Thymus (tissue), 11 donors: ENCODE data around the gene PLXNB3. TPM values are rescaled to one million over a fixed set of nuclear protein-coding genes. Genes with fewer than 3 reads are reported as not detected.

ENCODE experiments used
- DNase-seq, 9 donors: peaks; one replicate each; pipeline ENCODE4 v3.0.0-alpha.2; 2013; ENCODE audit warnings: low spot score in 9 of 9, low read depth in 6 of 9, missing footprints in 1 of 9
- H3K27ac ChIP-seq, 2 donors: one replicate each; pipeline ENCODE4 v1.5.1; 2013; ENCODE audit warnings: control low read depth in 1 of 2, low read depth in 1 of 2, low read length in 1 of 2, mild to moderate bottlenecking in 1 of 2, moderate library complexity in 1 of 2
- H3K27me3 ChIP-seq, 2 donors: one replicate each; pipeline ENCODE4 v1.5.1; 2013; ENCODE audit warnings: low read length in 1 of 2; ENCODE audit not compliant: control insufficient read depth in 2 of 2, insufficient read depth in 1 of 2
- H3K36me3 ChIP-seq, 2 donors: one replicate each; pipeline ENCODE4 v1.5.1; 2013; ENCODE audit warnings: low read length in 1 of 2, mild to moderate bottlenecking in 1 of 2, moderate library complexity in 1 of 2; ENCODE audit not compliant: control insufficient read depth in 2 of 2, insufficient read depth in 2 of 2
- H3K4me1 ChIP-seq, 2 donors: one replicate each; pipeline ENCODE4 v1.5.1; 2013; ENCODE audit warnings: low read length in 2 of 2; ENCODE audit not compliant: control insufficient read depth in 2 of 2, insufficient read depth in 2 of 2
- H3K4me3 ChIP-seq, 2 donors: one replicate each; pipeline ENCODE4 v1.5.1; 2013; ENCODE audit warnings: low read length in 2 of 2, control low read depth in 1 of 2, mild to moderate bottlenecking in 1 of 2
- H3K9me3 ChIP-seq, 2 donors: one replicate each; pipeline ENCODE4 v1.5.1; 2013; ENCODE audit warnings: low read length in 1 of 2, mild to moderate bottlenecking in 1 of 2; ENCODE audit not compliant: control insufficient read depth in 2 of 2, insufficient read depth in 1 of 2
- WGBS: extraction: QIAGEN DNeasy Blood & Tissue Kit; methylation state at CpG from one replicate; pipeline ENCODE4 v1.1.7; 2013; 5-methylcytosine and 5-hydroxymethylcytosine counted together
- polyA plus RNA-seq: library from polyadenylated mRNA; stranded (reverse); fragments of 200-250 nt; gene quantifications from one replicate; pipeline ENCODE4 v1.2.3, GENCODE V29; 2013
- total RNA-seq: library from RNA; stranded (reverse); fragments of 120-200 nt; gene quantifications from one replicate; pipeline ENCODE4 v1.2.4, GENCODE V29; 2013
- donor health status: healthy.

Gene PLXNB3
- total and polyA plus RNA-seq, 2 donors = 0.14 to 0.71 TPM

GRCh38 chrX:153802513-153803045 is 38.5 kb downstream of the PLXNB3 start:
- H3K4me1 ChIP-seq = peaks cover 3 to 7% of the 10 kb centered on the region in 2 donors
- H3K4me3 ChIP-seq = no peak overlapping the region
- H3K27me3 ChIP-seq = peaks cover 0 to 2% of the 10 kb centered on the region in 2 donors
- 14% methylated on average over 14 of the region's 14 CpGs for WGBS
- H3K9me3 ChIP-seq = peaks cover 0 to under 1% of the 10 kb centered on the region in 2 donors
- no peak for DNase-seq
- peaks cover 11 to 17% of the 10 kb centered on the region in 2 donors for H3K36me3 ChIP-seq
- no peak overlapping the region for H3K27ac ChIP-seq

GRCh38 chrX:153803211-153804099 is 39.4 kb downstream of the PLXNB3 start:
- Histone ChIP-seq H3K4me1 (peaks cover 3 to 7% of the 10 kb centered on the region in 2 donors), H3K4me3 (no peak overlapping the region), H3K36me3 (peaks cover 6 to 8% of the 10 kb centered on the region in 2 donors), H3K27ac (no peak overlapping the region), H3K9me3 (no peaks in the 10 kb centered on the region), H3K27me3 (peaks cover 0 to 2% of the 10 kb centered on the region in 2 donors)
- DNase-seq = no peak
- WGBS = 99% methylated on average over 87 of the region's 87 CpGs

- Histone ChIP-seq H3K27ac (no peak overlapping the region), H3K36me3 (peaks cover 0 to 3% of the 10 kb centered on the region in 2 donors), H3K4me1 (peaks cover 3 to 7% of the 10 kb centered on the region in 2 donors), H3K9me3 (no peaks in the 10 kb centered on the region), H3K27me3 (peaks cover 0 to 2% of the 10 kb centered on the region in 2 donors), H3K4me3 (no peak overlapping the region)
- no peak for DNase-seq
- WGBS = 96% methylated on average over 33 of the region's 34 CpGs
Measured at GRCh38 chrX:153804100-153804595, 40.1 kb downstream of the PLXNB3 start.

- H3K36me3 ChIP-seq = no peaks in the 10 kb centered on the region
- peaks cover 0 to 2% of the 10 kb centered on the region in 2 donors for H3K27me3 ChIP-seq
- WGBS = 97% methylated on average over 25 of the region's 25 CpGs
- H3K9me3 ChIP-seq = no peaks in the 10 kb centered on the region
- no peak overlapping the region for H3K27ac ChIP-seq
- no peak for DNase-seq
- no peak overlapping the region for H3K4me3 ChIP-seq
- H3K4me1 ChIP-seq = peaks cover 3 to 7% of the 10 kb centered on the region in 2 donors
Measured at GRCh38 chrX:153804621-153805020, 40.6 kb downstream of the PLXNB3 start.

- Histone ChIP-seq H3K27me3 (peaks cover 0 to 5% of the 10 kb centered on the region in 2 donors), H3K36me3 (no peaks in the 10 kb centered on the region), H3K9me3 (no peaks in the 10 kb centered on the region), H3K4me1 (peaks cover 3 to 7% of the 10 kb centered on the region in 2 donors), H3K27ac (no peak overlapping the region), H3K4me3 (no peak overlapping the region)
- WGBS = 94% methylated on average over 13 of the region's 13 CpGs
- no peak for DNase-seq
Measured at GRCh38 chrX:153805436-153805835, 41.4 kb downstream of the PLXNB3 start.

GRCh38 chrX:153806999-153807575 is 43.0 kb downstream of the PLXNB3 start:
- no peak overlapping the region for H3K4me3 ChIP-seq
- H3K4me1 ChIP-seq = peaks cover under 1 to 1% of the 10 kb centered on the region in 2 donors
- no peak for DNase-seq
- WGBS = 97% methylated on average over 28 of the region's 28 CpGs
- peaks cover 0 to 10% of the 10 kb centered on the region in 2 donors for H3K27me3 ChIP-seq
- no peaks in the 10 kb centered on the region for H3K36me3 ChIP-seq
- no peaks in the 10 kb centered on the region for H3K9me3 ChIP-seq
- no peak overlapping the region for H3K27ac ChIP-seq

GRCh38 chrX:153807976-153808375 is 43.9 kb downstream of the PLXNB3 start:
- Histone ChIP-seq H3K27ac (no peak overlapping the region), H3K4me3 (no peak overlapping the region), H3K4me1 (no peaks in the 10 kb centered on the region), H3K27me3 (peaks cover 0 to 15% of the 10 kb centered on the region in 2 donors), H3K36me3 (no peaks in the 10 kb centered on the region), H3K9me3 (no peaks in the 10 kb centered on the region)
- 98% methylated on average over 19 of the region's 19 CpGs for WGBS
- DNase-seq = no peak

GRCh38 chrX:153812220-153812619 is 48.2 kb downstream of the PLXNB3 start:
- Histone ChIP-seq H3K4me1 (no peaks in the 10 kb centered on the region), H3K27me3 (peaks cover 0 to 29% of the 10 kb centered on the region in 2 donors), H3K4me3 (no peak overlapping the region), H3K27ac (no peak overlapping the region), H3K9me3 (no peaks in the 10 kb centered on the region), H3K36me3 (no peaks in the 10 kb centered on the region)
- no peak for DNase-seq
- WGBS = 81% methylated on average over 14 of the region's 14 CpGs

GRCh38 chrX:153813161-153813560 is 49.1 kb downstream of the PLXNB3 start:
- Histone ChIP-seq H3K4me1 (no peaks in the 10 kb centered on the region), H3K9me3 (no peaks in the 10 kb centered on the region), H3K36me3 (no peaks in the 10 kb centered on the region), H3K27me3 (peaks cover 0 to 38% of the 10 kb centered on the region in 2 donors), H3K4me3 (no peak overlapping the region), H3K27ac (no peak overlapping the region)
- 95% methylated on average over 5 of the region's 5 CpGs for WGBS
- no peak for DNase-seq
